HG03064 (cell line): ENCODE data around the gene TANC2.

Experiments used
- ATAC-seq: cut with Tn5 transposase; IDR thresholded peaks from one replicate; pipeline ENCODE4 v1.9.1; 2021; ENCODE audit warnings: low read depth; ENCODE audit not compliant: unreplicated experiment

The TANC2 gene

DNA sequence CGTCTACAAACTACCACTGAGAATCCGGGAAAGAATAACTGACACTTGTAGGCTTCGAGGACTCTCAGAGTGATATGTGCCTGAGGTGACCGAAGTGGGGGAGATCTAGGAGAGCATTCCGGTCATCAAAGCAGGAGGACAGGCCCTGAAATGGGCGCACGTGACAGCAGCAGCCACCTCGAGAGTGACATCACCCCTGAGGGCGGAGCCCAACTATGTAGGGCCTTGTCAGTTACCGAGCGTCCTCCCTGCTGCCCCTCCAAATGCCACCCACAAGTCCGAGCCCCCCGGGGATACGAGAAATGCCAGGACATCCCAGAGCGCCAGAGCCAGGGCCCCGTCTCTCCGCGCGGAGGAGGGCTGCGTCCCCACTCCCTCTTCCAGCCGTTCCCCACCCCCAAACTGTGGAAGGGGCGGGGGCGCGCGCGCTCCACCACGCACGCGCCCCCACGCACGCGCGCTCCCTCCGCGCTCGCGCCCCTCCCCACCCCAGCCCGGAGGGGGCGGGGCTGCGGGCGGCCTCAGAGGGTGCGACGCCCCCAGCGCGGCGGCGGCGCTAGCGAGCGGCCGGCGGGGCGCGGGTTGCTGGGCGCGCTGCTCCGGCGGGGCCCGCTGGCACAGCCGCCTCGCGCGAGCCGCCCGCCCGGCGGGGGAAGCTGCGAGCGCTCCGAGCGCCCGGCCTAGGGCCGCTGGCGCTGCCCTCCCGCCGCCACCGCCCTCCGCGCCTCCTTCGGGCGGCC, at the start of gene TANC2:
TANC2 (plus strand) TSS at position 550 of the 740 bp plus-strand sequence. CDS start 43,325 bp downstream, outside the sequence.
- peak; percentile 57 for ATAC-seq

DNA sequence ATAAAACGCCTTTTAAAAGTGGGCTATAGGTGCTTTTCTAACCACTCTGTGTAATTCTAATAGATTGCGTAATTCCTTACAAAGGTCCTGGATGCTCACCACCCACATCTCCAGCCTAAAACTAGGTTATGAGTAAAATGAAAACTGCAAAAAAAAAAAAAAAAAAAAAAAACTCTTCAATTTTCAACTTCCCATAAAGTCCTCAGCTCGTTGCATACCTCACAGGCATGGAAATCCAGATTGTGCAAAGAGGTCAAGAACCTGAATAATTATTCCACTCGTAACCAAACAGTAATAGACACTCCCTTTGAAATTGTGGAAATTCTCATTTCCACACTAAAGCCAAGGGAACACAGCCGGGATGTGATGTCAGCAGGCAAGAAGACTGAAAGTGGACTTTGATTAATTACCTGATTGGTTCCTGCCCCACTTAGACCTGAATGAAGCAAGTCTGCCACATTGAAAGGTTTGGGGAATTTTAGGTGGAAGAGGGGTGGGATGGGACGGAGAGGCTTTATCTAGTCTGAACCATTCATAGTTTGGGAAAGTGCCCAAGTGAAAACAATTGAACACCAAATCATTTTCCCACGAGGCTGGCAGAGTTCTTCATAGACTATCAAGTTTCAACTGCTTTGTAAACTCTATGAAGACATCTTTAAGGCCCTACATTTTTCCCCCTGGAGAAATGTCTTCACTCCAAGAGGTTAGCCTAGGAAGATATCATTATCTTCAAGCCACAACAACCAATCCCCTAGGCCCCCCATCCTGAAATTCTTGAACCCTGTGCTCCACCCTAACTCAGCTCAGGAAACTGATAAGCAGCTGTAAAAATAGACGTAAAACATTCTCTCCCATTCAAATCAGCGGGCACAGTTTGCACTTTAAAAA, 49.1 kb upstream of the TANC2 start:
- ATAC-seq = no peak

- ATAC-seq = no peak
Observed at GRCh38 chr17:62919388-62919787, 46.6 kb upstream of the TANC2 start.

- ATAC-seq = no peak
Observed at GRCh38 chr17:62920300-62920699, 45.7 kb upstream of the TANC2 start.

- no peak for ATAC-seq
Observed at GRCh38 chr17:62921817-62922216, 44.2 kb upstream of the TANC2 start.

DNA sequence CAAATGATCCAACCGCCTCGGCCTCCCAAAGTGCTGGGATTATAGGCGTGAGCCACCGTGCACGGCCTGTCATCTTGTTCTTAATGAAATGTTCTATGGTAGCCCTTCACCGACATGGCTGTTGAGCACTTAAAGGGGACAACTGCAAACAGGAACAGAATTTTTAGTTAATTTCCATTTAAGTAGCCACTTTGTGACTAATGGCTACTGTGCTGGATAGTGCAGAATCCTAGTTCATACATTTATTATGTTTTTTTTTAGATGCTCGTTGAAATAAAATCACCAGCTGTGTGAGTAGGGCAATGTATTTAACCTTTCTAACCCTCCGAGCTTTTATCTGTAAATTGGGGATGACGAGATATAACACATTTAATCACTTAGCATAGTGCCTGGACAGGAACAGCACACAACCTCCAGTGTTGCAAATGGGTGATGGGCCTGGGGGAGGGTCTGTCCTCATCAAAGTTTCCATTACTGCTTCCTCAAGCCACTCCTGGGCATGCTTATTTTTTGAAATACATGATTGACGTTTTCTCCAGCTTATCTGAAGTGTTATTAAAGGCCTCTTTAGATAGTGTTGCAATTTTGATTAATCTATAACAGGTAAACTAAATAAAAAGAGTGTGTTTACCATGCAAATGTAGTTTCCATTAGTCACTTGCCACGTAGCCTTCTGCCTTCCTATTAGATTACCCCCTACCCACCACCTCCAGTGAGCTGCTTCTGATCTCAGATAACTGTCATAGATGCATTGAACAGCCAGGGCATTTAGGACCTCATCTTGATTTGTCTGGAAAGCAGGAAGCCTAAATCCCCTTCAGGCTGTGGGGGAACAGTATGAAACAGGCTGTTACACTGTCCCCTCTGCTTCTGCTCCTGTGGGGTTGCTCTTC, 42.5 kb upstream of the TANC2 start:
- no peak for ATAC-seq

DNA sequence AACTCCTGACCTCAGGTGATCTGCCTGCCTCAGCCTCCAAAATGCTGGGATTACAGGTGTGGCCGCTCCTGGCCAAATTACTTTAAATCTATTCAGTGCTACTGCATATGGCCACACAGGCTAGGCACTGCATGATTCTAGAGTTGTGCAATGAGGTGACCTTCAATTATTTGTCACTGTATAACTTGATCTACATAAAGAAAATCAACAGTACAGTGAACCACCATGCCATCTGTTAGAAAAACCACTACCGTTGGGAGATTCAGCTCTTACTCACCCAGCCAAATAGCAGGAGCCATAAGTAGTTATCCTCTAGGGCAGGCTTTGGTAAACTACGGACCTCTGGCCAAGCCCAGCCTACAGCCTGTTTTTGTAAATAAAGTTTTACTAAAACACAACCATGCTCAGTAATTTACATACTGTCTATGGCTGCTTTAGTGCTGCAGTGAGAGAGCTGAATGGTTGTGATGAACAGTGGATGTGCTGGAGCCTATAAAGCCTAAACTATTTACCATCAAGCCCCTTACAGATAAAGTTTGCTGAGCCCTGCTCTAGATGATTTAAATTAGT, 40.7 kb upstream of the TANC2 start:
- ATAC-seq = no peak

GRCh38 chr17:62927083-62927482, 39.0 kb upstream of the TANC2 start:
- no peak for ATAC-seq

- no peak for ATAC-seq
Observed at GRCh38 chr17:62929320-62929719, 36.7 kb upstream of the TANC2 start.

- ATAC-seq = no peak
Observed at GRCh38 chr17:62931101-62931500, 34.9 kb upstream of the TANC2 start.

DNA sequence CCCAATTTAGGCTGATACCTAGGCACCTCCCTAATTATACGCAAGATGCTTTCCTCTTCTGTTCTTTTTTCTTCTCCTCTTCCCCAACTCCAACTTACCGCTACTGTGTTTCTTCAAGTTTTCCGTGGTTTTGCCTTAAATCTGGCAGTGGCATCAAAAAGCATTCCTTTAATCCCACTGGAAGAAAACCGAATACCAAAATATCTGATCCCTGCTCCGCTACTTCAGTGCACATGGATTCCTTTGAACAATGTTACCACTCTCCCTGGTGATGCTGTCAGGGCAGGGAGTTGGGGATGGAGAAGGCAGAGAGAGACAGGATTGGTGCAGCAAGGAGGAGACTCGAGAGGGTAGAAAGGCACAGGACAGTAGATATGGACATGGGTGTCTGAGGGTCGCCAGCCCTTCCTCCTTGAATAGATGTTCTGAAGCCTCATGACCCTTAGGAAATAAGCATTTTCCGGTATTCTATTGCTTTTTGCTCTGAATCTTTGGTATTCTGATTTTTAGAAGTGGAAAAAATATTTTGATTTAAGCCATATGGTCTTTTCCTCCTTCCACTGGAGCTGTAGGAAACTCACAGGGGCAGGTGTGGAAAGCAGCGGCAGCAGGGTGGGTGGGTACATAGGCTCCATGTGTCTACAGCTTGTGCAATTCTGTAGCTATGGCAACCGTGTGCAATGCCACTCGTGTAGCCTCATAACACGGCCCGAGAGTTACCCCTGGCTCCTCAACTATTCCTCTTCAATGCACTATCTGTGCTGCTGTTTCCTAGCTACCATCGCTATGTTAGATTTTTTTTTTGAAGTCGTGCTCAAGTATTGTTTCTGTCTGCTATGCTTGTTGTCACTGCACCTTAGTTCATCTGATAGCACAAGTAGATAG, 32.3 kb upstream of the TANC2 start:
- no peak for ATAC-seq

GRCh38 chr17:62935098-62935497, 30.9 kb upstream of the TANC2 start:
- no peak for ATAC-seq

GRCh38 chr17:62935523-62935922, 30.5 kb upstream of the TANC2 start:
- no peak for ATAC-seq

GRCh38 chr17:62937606-62938005, 28.4 kb upstream of the TANC2 start:
- ATAC-seq = no peak

DNA sequence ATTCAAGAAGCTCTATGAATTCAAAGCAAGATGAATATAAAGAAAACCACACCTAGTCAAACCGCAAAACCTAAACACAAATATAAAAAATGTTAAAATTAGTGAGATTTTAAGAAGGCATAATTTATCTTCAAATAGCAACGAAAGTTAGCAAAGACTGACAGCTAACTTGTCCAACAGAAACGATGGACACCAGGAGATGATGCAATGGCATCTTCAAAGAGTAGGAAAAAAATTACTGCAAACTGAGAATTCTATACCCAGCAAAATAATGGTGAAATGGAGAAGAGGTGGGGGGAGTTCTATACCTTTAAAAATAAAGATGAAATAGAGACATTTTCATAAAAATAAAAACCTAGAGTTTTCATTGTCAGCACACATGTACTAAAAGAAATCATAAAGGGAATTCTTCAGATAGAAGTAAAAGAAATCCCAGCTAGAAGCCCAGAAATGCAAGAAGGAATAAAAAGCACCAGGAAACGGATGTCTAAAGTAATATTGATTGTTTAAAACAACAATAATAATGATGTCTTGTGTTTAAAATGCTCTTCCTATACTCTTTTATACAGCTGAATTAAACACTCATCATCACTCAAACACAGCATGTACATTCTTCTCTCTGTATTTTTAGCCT, 24.6 kb upstream of the TANC2 start:
- ATAC-seq = no peak

GRCh38 chr17:62948370-62948769, 17.7 kb upstream of the TANC2 start:
- no peak for ATAC-seq

DNA sequence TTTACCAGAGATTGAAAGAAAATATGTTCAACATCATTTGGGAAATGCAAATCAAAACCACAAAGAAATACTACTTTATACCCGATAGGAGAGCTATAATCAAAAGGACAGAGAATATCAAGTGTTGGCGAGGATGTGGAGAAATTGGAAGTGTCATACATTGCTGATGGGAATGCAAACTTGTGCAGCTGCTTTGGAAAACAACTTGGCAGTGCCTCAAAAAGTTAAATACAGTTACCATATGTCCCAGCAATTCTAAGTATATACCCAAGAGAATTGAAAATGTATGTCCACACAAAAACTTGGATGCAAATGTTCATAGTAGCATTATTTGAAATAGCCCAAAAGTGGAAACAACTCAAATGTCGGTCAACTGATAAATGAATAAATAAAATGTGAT, 17.0 kb upstream of the TANC2 start:
- ATAC-seq = no peak

- ATAC-seq = no peak
Observed at GRCh38 chr17:62950067-62950466, 16.0 kb upstream of the TANC2 start.

GRCh38 chr17:62955841-62956352, 10.1 kb upstream of the TANC2 start:
- ATAC-seq = no peak
